GM18909 (cell line): ENCODE results near the gene IFI27.
"Not testable (repeated sequence)": the region's sequence is repeated elsewhere in the genome, so short reads cannot be mapped to it uniquely, and the experiment has no call there.

ENCODE experiments used
- ATAC-seq: cut with Tn5 transposase; IDR thresholded peaks from one replicate; pipeline ENCODE4 v1.9.1; 2021; ENCODE audit warnings: mild to moderate bottlenecking; ENCODE audit not compliant: unreplicated experiment, poor library complexity

IFI27 gene

DNA sequence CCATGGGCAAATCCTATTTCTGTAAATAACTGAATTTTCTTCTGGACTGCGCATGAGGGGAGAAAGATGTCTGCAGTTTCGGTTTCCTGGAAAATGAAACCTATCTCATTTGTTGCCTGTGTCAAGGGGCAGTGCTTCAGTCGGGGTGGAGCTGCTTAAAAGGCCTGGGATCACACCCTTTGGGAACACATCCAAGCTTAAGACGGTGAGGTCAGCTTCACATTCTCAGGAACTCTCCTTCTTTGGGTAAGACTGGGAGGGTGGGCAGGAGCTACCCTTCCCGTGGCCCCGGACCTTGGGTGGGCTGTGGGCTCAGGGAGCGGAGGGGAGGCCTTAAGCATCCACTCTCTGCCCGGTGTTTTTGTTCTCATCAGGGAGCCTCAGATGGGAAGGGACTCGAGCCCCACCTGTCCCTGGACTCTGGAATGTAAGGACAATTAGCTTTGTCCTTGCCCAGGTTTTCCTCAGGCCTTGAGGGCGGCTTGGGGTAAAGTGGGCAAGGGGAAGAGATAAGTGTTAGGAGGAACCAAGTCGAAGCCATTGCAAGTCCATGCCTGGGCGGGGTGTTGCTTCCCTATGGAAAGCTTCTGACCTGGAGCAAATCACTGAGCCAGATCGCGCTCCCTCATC lies at the start of gene IFI27:
TSS of gene IFI27 (plus strand) at position 185 of the 630 bp plus-strand sequence.
- no peak for ATAC-seq

DNA sequence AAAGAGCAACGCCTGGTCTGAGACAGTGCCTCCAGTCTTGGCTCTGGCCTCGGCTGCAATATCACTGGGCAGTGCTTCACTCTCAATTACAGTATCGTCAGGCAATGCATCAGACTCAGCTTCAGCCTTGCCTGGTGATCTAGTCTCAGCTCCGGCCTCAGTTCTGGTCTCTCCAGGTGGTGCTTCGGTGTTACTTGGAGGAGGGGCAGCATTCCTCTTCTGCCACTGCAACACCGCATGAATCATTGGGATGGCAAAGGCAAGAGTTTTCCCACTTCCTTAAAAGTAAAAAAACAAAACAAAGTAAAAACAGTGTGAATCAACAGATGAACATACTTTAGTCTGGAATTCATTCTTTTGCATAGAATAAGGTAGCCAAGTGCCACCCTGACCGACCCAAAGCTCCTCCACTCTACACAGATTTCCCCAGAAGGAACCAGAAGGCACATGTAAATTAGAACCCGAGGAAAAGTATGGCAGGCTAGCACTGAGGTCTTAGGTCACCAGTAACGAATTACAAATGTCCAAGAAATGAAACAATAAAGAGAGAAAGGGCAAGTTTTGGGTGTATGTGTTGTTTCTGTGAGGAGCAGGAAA lies 48.1 kb upstream of the IFI27 start:
- ATAC-seq: no peak

DNA sequence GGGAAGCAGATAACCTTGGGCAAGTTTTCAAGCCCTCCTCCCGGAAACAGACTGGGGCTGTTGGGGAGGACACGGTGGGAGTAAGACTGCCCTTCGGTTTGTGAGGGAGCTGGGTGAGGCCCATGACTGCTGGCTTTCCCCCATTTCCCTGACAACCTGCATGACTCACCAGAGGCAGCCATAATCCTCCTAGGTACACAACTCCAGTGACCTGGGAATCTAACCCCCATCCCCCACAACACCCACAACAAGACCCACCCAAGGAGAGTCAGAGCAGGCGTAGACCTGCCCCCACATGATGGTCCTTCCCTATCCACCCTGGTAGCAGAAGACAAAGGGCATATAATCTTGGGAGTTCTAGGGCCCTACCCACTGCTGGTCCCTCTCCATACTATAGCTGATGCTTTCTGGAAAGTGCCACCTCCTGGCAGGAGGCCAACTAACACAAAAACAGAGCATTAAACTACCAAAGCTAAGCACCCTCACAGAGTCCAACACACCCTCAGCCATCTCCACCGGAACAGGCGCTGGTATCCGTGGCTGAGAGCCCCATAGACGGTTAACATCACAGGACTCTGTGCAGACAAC lies 44.4 kb upstream of the IFI27 start:
- ATAC-seq: no peak

DNA sequence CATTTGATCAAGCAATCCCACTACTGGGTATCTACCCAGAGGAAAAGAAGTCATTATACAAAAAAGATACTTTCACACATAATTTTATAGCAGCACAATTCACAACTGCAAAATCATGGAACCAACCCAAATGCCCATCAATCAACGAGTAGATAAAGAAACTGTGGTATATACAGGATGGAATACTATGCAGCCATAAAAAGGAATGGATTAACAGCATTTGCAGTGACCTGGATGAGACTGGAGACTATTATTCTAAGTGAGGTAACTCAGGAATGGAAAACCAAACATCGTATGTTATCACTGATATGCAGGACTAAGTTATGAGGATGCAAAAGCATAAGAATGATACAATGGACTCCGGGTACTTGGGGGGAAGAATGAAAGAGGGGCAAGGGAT lies 38.5 kb upstream of the IFI27 start:
- not testable (repeated sequence) for ATAC-seq

DNA sequence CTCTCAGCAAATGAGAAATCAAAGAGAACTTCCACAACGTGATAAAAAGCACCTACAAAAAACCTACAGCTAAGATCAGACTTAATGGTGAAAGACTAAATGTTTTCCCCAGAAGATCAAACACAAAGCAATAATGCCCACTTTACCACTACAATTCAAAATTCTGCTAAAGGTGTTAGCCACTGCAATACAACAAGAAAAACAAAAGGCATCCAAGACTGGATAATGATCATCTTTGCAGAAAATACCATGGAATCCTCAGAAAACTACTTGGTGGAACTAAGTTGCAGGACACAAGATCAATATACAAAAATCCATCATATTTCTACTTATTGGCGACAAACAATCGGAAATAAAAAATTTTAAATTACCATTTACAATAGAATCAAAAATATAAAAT lies 36.0 kb upstream of the IFI27 start:
- ATAC-seq: no peak

DNA sequence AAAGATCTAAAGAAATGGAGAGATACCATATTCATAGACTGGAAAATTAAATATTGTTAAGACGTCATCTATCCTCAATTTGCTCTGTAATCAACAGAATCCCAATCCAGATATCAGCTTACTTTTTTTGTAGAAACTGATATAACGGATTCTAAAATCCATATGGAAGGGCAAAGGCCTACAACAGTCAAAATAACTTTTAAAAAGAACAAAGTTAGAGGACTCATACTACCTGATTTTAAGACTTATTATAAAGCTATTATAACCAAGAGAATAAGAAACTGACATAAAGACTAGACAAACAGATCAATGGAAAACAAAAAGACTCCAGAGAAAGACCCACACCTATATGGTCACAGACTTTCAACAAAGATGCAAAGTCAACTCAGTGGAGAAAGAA lies 35.5 kb upstream of the IFI27 start:
- no peak for ATAC-seq

DNA sequence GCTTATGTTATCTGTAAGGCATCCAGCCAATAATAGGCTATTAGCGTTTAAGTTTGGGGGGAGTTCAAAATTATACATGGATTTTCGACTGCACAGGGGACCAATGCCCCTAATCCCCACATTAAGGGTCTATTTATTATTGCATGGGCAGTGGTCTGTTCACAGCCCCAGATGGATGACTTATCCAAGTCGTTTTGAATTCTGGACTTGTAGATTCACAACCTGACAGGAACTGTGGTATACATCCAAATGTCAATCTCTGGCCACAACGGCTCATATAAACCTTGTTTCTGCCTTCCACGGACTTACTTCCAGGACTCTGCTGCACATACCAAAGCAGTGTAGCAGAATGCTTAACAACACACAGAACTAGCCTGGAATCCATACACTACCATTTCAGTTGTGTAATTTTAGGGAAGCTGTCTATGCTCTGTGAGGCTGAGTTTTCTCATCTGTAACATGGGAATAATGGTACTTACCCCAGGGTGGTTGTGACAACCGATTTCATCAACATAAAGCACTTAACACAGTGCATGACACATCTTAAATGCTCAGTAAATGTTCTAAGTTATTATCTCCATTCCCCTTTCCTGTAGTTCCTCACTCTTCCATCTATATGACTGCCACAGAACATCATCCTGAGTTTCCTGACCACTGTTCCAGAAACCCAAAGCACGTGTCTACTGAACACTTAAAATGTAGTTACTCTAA lies 33.3 kb upstream of the IFI27 start:
- no peak for ATAC-seq

DNA sequence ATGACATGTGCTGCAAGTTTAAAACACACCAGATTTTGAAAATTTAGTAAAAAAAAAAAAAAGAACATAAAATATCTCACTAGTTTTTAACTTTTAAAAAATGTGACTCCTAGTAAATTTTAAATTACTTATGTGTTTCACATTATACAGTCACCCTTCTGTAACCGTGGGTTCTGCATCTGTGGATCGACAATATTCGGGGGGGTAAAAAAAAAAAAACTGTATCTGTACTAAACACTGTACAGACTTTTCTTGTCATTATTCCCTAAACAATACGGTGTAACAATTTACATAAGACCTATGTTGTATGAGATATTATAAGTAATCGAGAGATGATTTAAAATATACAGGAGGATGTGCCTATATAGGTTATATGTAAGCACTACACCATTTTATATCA lies 32.7 kb upstream of the IFI27 start:
- no peak for ATAC-seq

DNA sequence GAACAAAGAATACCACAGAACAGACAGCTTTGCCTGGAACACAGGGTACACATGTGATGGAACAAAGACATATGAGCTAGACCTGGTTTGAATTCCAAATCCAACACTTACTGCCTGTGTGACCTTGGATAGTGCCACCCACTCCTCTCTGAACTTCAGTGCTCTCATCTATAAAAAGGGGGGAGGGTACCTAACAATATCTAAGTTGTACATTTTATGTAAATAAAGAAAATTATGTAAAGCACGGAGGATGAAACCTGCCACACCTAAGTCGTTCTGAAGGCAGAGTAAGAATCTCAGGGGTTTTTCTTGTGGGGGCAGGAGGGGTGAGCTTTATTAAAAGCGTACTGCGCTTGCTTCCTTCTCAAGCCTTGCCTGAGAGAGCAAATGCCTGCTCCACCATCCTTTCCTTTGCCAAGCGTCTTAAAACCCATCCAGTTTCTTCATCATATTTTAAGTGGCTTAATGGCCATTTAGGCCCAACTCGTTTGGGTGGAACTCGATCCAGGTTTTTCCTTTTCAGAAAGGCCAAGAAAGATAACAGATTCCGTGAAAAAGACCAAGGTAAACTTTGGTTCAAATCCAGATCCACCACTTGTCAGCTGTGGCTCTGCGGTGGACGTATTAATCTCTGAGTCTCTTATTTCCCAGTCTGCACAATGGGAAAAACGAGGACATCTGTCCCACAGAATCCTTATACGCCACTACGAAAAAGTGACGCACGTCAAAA lies 30.5 kb upstream of the IFI27 start:
- no peak for ATAC-seq

DNA sequence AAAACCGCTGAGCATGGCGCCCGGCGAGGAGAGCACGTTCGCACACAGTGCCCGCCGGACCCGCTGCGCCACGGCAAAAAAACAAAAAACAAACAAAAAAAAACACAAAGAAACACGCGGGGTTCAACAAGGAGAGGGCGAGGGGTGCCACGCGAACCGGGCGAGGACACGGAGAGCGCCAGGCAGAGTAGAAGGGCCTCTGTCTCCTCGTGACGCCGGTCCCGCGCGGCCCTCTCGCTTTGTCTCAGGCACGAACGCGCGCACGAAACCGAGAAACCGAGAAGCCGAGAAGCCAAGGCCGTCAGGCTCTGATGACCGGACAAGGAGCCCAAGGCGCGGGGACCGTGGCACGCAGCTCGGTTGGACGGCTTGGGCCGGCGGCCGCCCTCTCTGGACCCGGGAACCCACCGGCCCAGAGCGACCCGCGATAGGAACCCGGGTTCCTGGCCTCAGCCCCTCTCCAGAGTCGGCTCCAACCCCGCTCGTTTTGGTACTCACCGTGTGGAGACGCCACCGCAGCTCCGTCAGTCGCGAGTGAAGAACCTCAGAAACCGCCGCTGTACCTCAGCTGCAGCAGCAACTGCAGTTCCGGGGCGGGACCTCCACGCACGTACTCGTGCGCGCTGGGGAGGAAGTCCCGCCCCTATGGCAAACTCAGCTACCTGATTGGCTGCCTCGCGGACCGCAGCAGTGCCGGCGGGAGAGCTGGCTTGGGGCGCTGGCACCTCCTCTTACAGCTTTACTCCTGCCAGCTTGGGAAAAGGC lies 29.7 kb upstream of the IFI27 start, which contains the start of the genes DDX24 and IFI27L1:
TSS of gene DDX24 (minus strand) at position 582 of the 765 bp plus-strand sequence. CDS start 1,460 bp downstream, outside the sequence.
TSS of gene IFI27L1 (plus strand) at position 690 of the 765 bp plus-strand sequence. CDS start 15,628 bp downstream, outside the sequence.
- peak; percentile 98 for ATAC-seq

DNA sequence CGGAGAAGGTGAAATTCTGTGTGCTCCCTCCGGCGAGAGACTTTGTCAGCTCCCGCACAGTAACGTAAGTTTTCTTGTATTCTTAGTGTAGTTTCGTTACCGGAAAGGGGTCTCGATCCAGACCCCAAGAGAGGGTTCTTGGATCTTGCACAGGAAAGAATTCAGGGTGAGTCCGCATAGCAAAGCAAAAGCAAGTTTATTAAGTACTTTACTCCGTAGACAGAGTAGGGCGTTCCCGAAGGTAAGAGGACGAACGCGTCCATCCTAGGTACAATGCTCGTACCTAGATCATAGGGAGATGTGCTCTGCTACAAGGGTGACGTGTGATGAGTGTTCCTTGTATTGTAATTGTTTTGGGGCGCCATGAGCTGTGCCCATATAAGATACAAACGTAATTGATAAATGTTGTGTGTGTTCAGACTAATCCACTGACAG lies 29.1 kb upstream of the IFI27 start:
- ATAC-seq: peak; percentile 23

DNA sequence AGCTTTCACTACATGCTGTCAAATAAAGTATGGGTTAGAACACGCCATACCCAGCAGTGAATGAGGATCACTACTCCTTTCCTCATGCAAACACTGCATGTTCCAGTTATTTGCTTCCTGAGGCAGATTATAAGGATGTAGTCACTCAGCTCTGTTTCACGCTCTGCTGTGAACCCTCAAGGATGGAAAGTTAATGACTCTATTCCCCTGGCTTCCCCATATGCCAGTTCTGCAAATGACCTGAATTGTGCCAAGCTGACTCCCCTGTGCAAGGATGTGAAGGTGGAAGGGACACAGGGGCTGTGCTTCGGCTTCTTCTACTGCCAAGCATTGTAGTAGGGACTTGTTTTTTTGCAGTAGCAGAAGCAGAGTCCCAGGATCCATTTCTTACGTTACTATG lies 22.6 kb upstream of the IFI27 start:
- no peak for ATAC-seq

DNA sequence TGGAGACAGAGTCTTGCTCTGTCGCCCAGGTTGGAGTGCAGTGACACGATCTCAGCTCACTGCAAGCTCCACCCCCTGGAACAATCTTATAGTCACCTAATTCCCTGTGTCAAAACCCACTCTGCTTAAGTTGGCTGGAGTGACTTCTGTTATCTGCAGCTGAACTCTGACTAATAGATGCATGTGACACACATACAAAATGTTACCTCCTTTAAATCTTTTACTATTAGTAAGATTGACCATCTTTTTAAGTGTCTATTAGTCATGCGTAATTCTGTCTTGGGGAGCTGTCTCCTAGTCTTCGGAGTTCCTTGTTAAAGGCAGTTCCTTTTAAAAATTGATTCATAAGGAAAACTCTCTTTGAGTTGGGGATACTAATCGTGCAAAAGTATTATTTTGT lies 22.0 kb upstream of the IFI27 start:
- no peak for ATAC-seq

DNA sequence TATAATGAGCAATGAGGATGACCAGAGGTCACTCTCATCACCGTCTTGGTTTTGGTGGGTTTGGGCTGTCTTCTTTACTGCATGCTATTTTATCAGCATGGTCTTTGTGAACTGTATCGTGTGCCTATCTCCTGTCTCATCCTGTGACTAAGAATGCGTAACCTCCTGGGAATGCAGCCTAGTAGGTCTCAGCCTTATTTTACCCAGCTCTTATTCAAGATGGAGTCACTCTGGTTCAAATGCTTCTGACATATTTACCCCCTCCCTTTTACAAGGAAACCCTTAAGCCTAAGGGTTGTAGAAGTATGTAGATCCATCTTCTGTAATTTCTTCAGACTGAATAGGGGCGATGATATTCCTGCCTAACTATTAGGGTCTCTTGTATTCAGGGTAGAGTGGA lies 21.1 kb upstream of the IFI27 start:
- no peak for ATAC-seq

DNA sequence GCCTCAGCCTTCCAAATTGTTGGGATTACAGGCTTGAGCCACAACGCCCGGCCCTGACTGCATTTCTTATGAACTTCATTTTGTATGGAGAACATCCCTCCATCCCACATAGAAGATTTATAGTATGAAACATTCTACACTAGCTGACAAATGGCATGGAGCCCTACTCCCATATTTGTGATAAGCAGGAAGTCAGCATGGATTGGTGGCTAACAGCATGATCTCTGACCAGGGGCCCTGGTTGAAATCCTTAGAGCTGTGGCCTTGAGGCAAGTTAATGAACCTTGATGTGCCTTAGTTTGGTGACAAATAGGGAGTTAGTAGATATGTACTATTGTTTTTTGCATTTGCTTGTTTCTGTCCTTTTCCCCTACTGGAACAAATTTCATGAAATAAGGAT lies 17.1 kb upstream of the IFI27 start:
- no peak for ATAC-seq

DNA sequence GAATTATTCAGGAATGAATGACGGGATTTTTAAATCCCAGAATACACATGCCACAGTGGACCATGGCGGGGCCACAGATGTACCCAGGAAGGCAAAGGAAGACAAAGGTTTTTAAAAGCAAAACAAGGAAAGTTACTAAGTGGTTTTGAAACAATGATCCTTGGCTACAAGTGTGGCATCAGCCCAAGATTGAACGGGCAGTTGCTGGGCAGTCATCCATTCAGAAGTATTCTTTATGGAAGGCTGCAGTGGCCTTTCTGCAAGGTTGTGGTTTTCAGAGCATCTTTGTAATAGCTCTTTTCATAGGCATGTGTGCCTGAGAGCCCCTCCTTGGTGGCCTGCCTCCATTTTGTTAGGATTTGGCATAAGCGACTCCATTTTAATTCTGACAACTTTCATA lies 13.4 kb upstream of the IFI27 start:
- ATAC-seq: no peak

DNA sequence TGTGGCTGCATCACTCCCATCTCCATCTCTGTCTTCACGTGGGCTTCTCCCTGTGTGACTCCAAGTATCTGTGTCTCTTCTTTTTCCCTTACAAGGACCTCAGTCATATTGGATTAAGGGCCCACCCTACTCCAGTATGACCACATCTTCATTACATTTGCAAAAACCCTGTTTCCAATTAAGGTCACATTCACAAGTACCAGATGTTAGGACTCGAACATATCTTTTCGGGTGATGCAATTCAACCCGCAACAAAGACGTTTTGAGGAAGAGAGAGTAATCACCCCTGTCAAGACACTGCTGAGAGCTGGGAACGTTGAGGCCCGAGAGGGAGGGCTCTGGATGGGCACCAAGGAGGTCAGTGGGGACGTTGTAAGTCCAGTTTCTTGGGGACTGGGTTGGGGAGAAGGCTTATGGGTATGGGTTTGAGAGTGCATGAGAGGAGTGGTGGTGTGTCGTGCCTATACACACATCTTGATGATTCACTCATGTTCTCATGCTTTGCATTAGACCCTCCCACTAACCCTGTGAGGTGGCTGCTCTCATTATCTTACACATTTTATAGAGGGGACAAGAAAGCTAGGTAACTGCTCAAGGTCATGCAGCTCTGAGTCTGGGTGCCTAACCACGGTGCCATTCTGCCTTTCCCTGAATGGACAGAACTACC lies 12.1 kb upstream of the IFI27 start:
- no peak for ATAC-seq

DNA sequence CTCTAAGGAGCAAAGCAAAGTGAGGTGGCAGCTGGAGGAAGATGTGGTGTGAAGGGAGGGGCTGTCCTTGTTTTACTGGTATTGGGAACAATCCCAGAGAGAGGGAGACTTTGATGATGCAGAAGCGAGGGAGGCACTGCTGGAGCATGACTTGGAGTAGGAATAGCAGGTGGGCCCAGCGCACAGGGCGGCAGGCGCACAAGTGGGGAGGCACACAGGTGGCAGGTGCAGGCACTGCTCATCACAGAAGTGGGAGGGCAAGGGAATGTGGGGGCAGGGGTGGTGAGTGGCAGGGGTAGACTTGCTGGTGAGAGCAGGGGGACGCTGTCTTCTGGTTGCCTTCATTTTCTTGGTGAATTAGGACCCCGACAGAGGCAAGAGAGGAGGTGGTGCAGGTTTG lies 11.5 kb upstream of the IFI27 start:
- no peak for ATAC-seq

DNA sequence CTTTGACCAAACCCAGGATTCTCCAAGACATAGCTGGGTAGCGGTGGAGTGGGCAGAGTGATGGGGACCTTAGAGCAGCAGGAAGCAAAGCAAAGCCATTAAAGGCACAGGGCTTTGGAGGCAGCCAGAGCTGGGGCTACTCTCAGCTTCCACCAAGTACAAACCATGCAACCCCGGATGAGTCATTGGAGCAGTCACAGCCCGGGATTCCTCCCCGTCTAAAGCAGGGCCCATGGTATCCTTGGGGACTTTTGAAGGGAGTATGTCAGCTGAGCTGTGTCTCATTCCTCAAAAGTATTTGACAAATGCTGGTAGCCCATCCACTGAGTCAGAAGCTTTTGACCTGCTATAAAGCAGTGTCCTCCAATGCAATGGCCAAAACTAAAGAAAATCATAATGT lies 9.7 kb upstream of the IFI27 start:
- ATAC-seq: no peak
